ENCODE results near the gene IL34.

IL34 gene

GRCh38 chr16:70692130-70692872, 45.9 kb downstream of the IL34 start:
- TF ChIP-seq ESRRG (CRISPR knock-in tag; IDR thresholded peaks at IDR 0.05), result no peak
- TF ChIP-seq RARB (CRISPR knock-in tag; IDR thresholded peaks at IDR 0.05), result no peak
- TF ChIP-seq ZNF70 (CRISPR knock-in tag; IDR thresholded peaks at IDR 0.05), result no peak
- TF ChIP-seq TOX (CRISPR knock-in tag; IDR thresholded peaks at IDR 0.05; ENCODE audit: borderline replicate concordance), result no peak
- no peak for TF ChIP-seq CSDC2 (CRISPR knock-in tag; IDR thresholded peaks at IDR 0.05)
- TF ChIP-seq PATZ1 (CRISPR knock-in tag; IDR thresholded peaks at IDR 0.05; ENCODE audit: borderline replicate concordance), result no peak
- TF ChIP-seq SNAI2 (CRISPR knock-in tag; IDR thresholded peaks at IDR 0.05), result no peak
- no peak for TF ChIP-seq TCF4 (CRISPR knock-in tag; IDR thresholded peaks at IDR 0.05; ENCODE audit: borderline replicate concordance)
- ATAC-seq, result no peak

- no peak for ATAC-seq
- TF ChIP-seq ZNF8 (CRISPR knock-in tag; IDR thresholded peaks at IDR 0.05) (no peak), ESRRG (CRISPR knock-in tag; IDR thresholded peaks at IDR 0.05) (no peak), RARB (CRISPR knock-in tag; IDR thresholded peaks at IDR 0.05) (no peak), TCF4 (CRISPR knock-in tag; IDR thresholded peaks at IDR 0.05; ENCODE audit: borderline replicate concordance) (no peak), ZNF565 (CRISPR knock-in tag; conservative IDR thresholded peaks at IDR 0.05; ENCODE audit: low read depth) (no peak), ZNF70 (CRISPR knock-in tag; IDR thresholded peaks at IDR 0.05) (no peak), BACH2 (CRISPR knock-in tag; IDR thresholded peaks at IDR 0.05; ENCODE audit: borderline replicate concordance) (no peak), CSDC2 (CRISPR knock-in tag; IDR thresholded peaks at IDR 0.05) (no peak), SNAI2 (CRISPR knock-in tag; IDR thresholded peaks at IDR 0.05) (no peak), TOX (CRISPR knock-in tag; IDR thresholded peaks at IDR 0.05; ENCODE audit: borderline replicate concordance) (no peak), CREB5 (CRISPR knock-in tag; IDR thresholded peaks at IDR 0.05; ENCODE audit: low read depth) (no peak), ZC3H10 (CRISPR knock-in tag; IDR thresholded peaks at IDR 0.05) (no peak), CSRNP3 (CRISPR knock-in tag; IDR thresholded peaks at IDR 0.05) (no peak), PATZ1 (CRISPR knock-in tag; IDR thresholded peaks at IDR 0.05; ENCODE audit: borderline replicate concordance) (no peak), GLIS3 (CRISPR knock-in tag; IDR thresholded peaks at IDR 0.05) (no peak), ISL1 (CRISPR knock-in tag; IDR thresholded peaks at IDR 0.05) (no peak)
These were observed 46.7 kb downstream of the IL34 start for GRCh38 chr16:70692873-70693671.

- TF ChIP-seq ISL1 (CRISPR knock-in tag; IDR thresholded peaks at IDR 0.05) (no peak; the same call in 1 of the 2 replicates), PATZ1 (CRISPR knock-in tag; IDR thresholded peaks at IDR 0.05; ENCODE audit: borderline replicate concordance) (no peak), SNAI2 (CRISPR knock-in tag; IDR thresholded peaks at IDR 0.05) (0 out of 2 replicates have a peak, but pooled peaks have one; percentile 19), TOX (CRISPR knock-in tag; IDR thresholded peaks at IDR 0.05; ENCODE audit: borderline replicate concordance) (no peak)
- peak; percentile 63 for ATAC-seq
These were observed 47.9 kb downstream of the IL34 start for GRCh38 chr16:70694088-70694867.

Measured in SK-N-SH treated with all-trans-retinoic acid at 6 μM for 48 hours (cell line).